ENCODE data around the gene CA5A.
"Not testable (repeated sequence)": the region's sequence is repeated elsewhere in the genome, so short reads cannot be mapped to it uniquely, and the experiment has no call there.

Gene CA5A

DNA sequence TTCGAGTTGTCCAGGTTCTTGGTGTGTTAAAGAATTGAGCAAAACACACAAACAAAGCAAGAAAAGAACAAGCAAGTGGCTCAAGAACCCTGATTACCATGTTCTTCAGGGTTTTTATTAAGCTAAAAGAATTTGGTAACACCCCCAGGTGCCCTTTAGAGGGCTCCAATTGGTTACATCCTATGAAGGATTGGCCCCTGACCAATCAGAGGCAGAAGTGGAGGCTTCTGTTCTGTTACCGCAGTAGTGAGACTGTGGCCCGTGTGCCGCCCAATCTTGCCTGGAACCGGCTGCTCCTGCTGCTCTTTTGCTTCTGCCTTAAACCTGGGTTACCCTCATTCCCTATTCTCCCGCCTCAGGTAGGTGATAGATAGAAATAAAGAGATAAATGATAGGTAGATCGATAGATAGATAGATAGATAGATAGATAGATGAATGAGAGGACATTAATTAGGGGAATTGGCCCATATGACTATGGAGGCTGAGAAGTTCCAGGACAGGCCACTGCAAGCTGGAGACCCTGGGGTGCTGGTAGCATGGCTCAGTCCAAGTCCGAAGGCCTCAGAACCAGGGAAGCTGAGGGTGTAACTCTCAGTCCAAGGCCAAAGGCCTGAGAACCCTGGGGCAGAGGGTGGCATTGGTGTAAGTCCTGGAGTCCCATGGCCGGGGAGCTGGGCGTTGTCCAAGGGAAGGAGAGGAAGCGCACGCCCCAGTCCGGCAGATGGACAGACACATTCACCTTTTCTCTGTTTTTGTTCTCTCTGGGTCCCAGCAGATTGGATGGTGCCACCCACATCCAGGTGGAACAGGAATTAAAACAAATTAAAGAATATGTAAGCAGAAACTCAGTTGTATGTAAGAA lies 3.5 kb upstream of the CA5A start:
- no peaks in the 10 kb centered on the region for H3K27me3 ChIP-seq (ENCODE audit: insufficient read depth, low read length, poor library complexity)
- H3K4me2 ChIP-seq (ENCODE audit: insufficient read depth, low read length): no peak overlapping the region
- H3K79me2 ChIP-seq (ENCODE audit: insufficient read depth, low read length): no peaks in the 10 kb centered on the region
- H3K27ac ChIP-seq (ENCODE audit: low read length): no peak overlapping the region
- H2AFZ ChIP-seq (ENCODE audit: low read depth, low read length): no peak overlapping the region
- DNase-seq: no peak
- no peaks in the 10 kb centered on the region for H3K4me1 ChIP-seq (ENCODE audit: insufficient read depth, low read length)
- TF ChIP-seq EZH2 (IDR thresholded peaks at IDR 0.05; ENCODE audit: borderline replicate concordance, low read depth, low read length, severe bottlenecking): no peak
- TF ChIP-seq, protein P1, sequence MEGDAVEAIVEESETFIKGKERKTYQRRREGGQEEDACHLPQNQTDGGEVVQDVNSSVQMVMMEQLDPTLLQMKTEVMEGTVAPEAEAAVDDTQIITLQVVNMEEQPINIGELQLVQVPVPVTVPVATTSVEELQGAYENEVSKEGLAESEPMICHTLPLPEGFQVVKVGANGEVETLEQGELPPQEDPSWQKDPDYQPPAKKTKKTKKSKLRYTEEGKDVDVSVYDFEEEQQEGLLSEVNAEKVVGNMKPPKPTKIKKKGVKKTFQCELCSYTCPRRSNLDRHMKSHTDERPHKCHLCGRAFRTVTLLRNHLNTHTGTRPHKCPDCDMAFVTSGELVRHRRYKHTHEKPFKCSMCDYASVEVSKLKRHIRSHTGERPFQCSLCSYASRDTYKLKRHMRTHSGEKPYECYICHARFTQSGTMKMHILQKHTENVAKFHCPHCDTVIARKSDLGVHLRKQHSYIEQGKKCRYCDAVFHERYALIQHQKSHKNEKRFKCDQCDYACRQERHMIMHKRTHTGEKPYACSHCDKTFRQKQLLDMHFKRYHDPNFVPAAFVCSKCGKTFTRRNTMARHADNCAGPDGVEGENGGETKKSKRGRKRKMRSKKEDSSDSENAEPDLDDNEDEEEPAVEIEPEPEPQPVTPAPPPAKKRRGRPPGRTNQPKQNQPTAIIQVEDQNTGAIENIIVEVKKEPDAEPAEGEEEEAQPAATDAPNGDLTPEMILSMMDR (IDR thresholded peaks at IDR 0.05; ENCODE audit: borderline replicate concordance, extremely low read depth, low read length, poor library complexity, severe bottlenecking): no peak
- H3K4me3 ChIP-seq (ENCODE audit: low read depth in 1 of 2, low read length in 2 of 2): no peak overlapping the region
- H3K9me3 ChIP-seq (ENCODE audit: insufficient read depth, low read length, severe bottlenecking): no peaks in the 10 kb centered on the region
- no peaks in the 10 kb centered on the region for H3K36me3 ChIP-seq (ENCODE audit: insufficient read depth, low read length)
- H4K20me1 ChIP-seq (ENCODE audit: insufficient read depth, low read length): no peaks in the 10 kb centered on the region
- ATAC-seq (ENCODE audit: insufficient read depth, low read depth): no peak
- H3K9ac ChIP-seq (ENCODE audit: low read depth, low read length): no peak overlapping the region

DNA sequence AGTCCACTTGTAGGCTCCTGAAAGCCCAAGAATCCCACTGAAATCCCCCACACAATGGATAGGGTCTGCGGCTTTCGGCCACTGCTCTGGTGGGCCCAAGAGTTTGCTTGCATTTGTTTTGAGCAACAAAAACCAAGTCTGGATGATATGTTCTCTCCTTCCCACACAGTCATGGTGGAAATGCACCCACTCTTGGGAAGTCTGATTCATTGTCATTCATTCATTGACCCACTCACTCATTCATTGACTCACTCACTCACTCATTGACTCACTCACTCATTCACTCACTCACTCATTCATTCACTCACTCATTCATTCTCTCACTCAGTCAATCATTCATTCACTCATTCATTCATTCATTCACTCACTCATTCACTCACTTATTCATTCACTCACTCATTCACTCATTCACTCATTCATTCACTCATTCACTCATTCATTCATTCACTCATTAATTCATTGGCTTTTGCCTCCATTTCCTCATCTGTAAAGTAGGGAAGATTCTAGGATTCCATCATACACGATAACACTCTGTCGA lies 2.2 kb upstream of the CA5A start:
- H3K27ac ChIP-seq (ENCODE audit: low read length): no peak overlapping the region
- DNase-seq (no peak), ATAC-seq (ENCODE audit: insufficient read depth, low read depth) (no peak)
- H2AFZ ChIP-seq (ENCODE audit: low read depth, low read length): no peak overlapping the region
- H3K79me2 ChIP-seq (ENCODE audit: insufficient read depth, low read length): no peaks in the 10 kb centered on the region
- no peak overlapping the region for H3K4me3 ChIP-seq (ENCODE audit: low read depth in 1 of 2, low read length in 2 of 2)
- no peaks in the 10 kb centered on the region for H3K36me3 ChIP-seq (ENCODE audit: insufficient read depth, low read length)
- H3K4me2 ChIP-seq (ENCODE audit: insufficient read depth, low read length): no peak overlapping the region
- no peaks in the 10 kb centered on the region for H4K20me1 ChIP-seq (ENCODE audit: insufficient read depth, low read length)
- no peaks in the 10 kb centered on the region for H3K9me3 ChIP-seq (ENCODE audit: insufficient read depth, low read length, severe bottlenecking)
- no peaks in the 10 kb centered on the region for H3K4me1 ChIP-seq (ENCODE audit: insufficient read depth, low read length)
- TF ChIP-seq EZH2 (IDR thresholded peaks at IDR 0.05; ENCODE audit: borderline replicate concordance, low read depth, low read length, severe bottlenecking): no peak
- TF ChIP-seq, protein P1 (IDR thresholded peaks at IDR 0.05; ENCODE audit: borderline replicate concordance, extremely low read depth, low read length, poor library complexity, severe bottlenecking): no peak
- H3K27me3 ChIP-seq (ENCODE audit: insufficient read depth, low read length, poor library complexity): no peaks in the 10 kb centered on the region
- no peak overlapping the region for H3K9ac ChIP-seq (ENCODE audit: low read depth, low read length)

DNA sequence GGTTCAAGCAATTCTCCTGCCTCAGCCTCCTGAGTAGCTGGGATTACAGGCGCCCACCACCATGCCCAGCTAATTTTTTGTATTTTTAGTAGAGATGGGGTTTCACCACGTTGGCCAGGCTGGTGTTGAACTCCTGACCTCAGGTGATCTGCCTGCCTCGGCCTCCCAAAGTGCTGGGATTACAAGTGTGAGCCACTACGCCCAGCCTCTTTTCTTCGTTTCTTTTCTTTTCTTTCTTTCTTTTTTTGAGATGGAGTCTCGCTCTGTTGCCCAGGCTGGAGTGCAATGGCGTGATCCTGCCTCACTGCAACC lies 858 bp upstream of the CA5A start:
- not testable (repeated sequence) for H3K36me3 ChIP-seq (ENCODE audit: insufficient read depth, low read length); H3K79me2 ChIP-seq (ENCODE audit: insufficient read depth, low read length); H3K4me3 ChIP-seq (ENCODE audit: low read depth in 1 of 2, low read length in 2 of 2); H3K27me3 ChIP-seq (ENCODE audit: insufficient read depth, low read length, poor library complexity); H4K20me1 ChIP-seq (ENCODE audit: insufficient read depth, low read length); DNase-seq; H3K9ac ChIP-seq (ENCODE audit: low read depth, low read length); H3K4me1 ChIP-seq (ENCODE audit: insufficient read depth, low read length); H3K27ac ChIP-seq (ENCODE audit: low read length); H2AFZ ChIP-seq (ENCODE audit: low read depth, low read length); H3K9me3 ChIP-seq (ENCODE audit: insufficient read depth, low read length, severe bottlenecking); ATAC-seq (ENCODE audit: insufficient read depth, low read depth); H3K4me2 ChIP-seq (ENCODE audit: insufficient read depth, low read length)

DNA sequence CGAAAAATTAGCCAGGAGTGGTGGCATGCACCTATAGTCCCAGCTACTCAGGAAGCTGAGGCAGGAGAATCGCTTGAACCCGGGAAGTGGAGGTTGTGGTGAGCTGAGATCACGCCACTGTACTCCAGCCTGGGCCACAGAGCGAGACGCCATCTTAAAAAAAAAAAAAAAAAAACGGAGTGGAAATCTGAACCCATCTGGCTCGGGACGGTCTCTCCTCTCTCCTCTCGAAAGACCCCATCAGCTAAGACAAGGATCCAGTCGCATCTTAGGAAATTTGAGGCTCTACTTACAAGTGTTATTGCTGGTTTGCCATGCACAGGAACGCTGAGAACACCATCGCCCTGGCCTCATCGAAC lies 334 bp downstream of the CA5A start:
- H3K4me1 ChIP-seq (ENCODE audit: insufficient read depth, low read length); H3K79me2 ChIP-seq (ENCODE audit: insufficient read depth, low read length); H3K4me3 ChIP-seq (ENCODE audit: low read depth in 1 of 2, low read length in 2 of 2); H3K4me2 ChIP-seq (ENCODE audit: insufficient read depth, low read length); H3K9ac ChIP-seq (ENCODE audit: low read depth, low read length); DNase-seq; H2AFZ ChIP-seq (ENCODE audit: low read depth, low read length); H3K27me3 ChIP-seq (ENCODE audit: insufficient read depth, low read length, poor library complexity); H3K36me3 ChIP-seq (ENCODE audit: insufficient read depth, low read length); H3K9me3 ChIP-seq (ENCODE audit: insufficient read depth, low read length, severe bottlenecking); H3K27ac ChIP-seq (ENCODE audit: low read length); ATAC-seq (ENCODE audit: insufficient read depth, low read depth); H4K20me1 ChIP-seq (ENCODE audit: insufficient read depth, low read length): not testable (repeated sequence)

DNA sequence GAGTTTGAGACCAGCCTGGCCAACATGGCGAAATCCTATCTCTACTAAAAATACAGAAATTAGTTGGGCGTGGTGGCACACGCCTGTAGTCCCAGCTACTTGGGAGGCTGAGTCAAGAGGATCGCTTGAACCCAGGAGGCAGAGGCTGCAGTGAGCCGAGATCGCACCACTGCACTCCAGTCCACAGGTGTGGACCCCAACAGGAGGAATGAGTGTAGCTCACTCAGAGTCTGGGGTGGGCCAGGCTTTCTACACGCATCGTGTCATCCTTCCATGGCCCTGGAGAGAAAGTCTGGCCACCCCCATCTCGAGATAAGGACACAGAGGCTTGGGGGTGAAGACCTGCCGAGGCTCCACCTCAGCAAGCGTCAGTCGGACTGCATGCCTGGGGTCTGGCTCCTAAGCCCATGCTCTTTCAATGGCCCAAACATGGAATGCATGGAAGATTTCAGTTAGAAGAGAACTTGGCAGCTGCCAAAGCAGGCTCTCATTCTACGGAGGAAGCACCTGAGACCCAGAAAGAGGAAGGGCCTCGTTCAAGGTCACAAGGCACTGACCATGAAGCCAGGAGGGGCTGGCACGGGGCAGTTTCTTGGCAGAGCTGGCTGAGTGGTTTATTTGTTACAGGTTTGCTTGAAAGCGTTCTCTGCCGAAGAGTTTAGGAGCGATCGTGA lies 1.4 kb downstream of the CA5A start:
- not testable (repeated sequence) for H3K4me2 ChIP-seq (ENCODE audit: insufficient read depth, low read length); H3K9me3 ChIP-seq (ENCODE audit: insufficient read depth, low read length, severe bottlenecking); ATAC-seq (ENCODE audit: insufficient read depth, low read depth); H3K36me3 ChIP-seq (ENCODE audit: insufficient read depth, low read length); H3K27me3 ChIP-seq (ENCODE audit: insufficient read depth, low read length, poor library complexity); H3K9ac ChIP-seq (ENCODE audit: low read depth, low read length); H3K4me3 ChIP-seq (ENCODE audit: low read depth in 1 of 2, low read length in 2 of 2); H3K4me1 ChIP-seq (ENCODE audit: insufficient read depth, low read length); H3K79me2 ChIP-seq (ENCODE audit: insufficient read depth, low read length); DNase-seq; H3K27ac ChIP-seq (ENCODE audit: low read length); H2AFZ ChIP-seq (ENCODE audit: low read depth, low read length); H4K20me1 ChIP-seq (ENCODE audit: insufficient read depth, low read length)

Measured in DND-41 (cell line).